ENCODE results near the gene PKIB. TPM values are rescaled to one million over a fixed set of nuclear protein-coding genes. Genes with fewer than 3 reads are reported as not detected.

Gene PKIB
- total and polyA plus RNA-seq, 9 donors, result 0.71 to 4.8 (median 1.6) TPM

DNA sequence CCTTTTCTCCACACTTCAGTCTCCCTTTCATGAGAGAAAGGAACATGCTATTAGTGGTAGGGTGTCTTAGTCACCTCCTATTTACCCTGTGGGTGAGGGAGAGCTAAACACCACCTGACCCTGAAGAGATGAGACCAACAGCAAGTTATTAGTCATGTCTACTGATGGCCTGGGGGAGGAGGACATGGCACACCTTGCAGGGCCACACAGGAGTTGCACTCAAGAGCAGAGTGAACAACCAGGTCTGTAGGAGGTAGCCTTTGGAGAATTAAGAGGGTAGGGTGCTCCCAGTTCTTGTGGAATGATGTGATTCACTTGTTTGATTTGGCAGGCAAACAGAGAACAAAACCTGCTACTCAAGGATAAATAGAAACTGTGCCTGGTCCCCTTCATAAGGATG is 86.6 kb downstream of the PKIB start:
- H3K9me3 ChIP-seq (replicated peaks; ENCODE audit: control insufficient read depth, low read depth, low read length), result no peaks in the 10 kb centered on the region

GRCh38 chr6:122697458-122697857 is 87.3 kb downstream of the PKIB start:
- Histone ChIP-seq H3K4me3 (ENCODE audit: low read length) (no peak overlapping the region), H3K9me3 (replicated peaks; ENCODE audit: control insufficient read depth, low read depth, low read length) (no peaks in the 10 kb centered on the region), H3K36me3 (ENCODE audit: control insufficient read depth, insufficient read depth, low read length) (no peaks in the 10 kb centered on the region), H3K4me1 (ENCODE audit: control insufficient read depth, insufficient read depth, low read length) (no peaks in the 10 kb centered on the region), H3K27me3 (ENCODE audit: control insufficient read depth, insufficient read depth, low read length) (no peaks in the 10 kb centered on the region), H3K27ac (ENCODE audit: low read length) (no peak overlapping the region)
- no peak for DNase-seq
- no CpG with 5 or more reads among the region's 1 CpG for WGBS (ENCODE audit: insufficient coverage)

More for the DNA sequence above, 86.6 kb downstream of the PKIB start:
- Histone ChIP-seq H3K36me3 (ENCODE audit: control insufficient read depth, insufficient read depth, low read length) (no peaks in the 10 kb centered on the region), H3K27ac (ENCODE audit: low read length) (no peak overlapping the region), H3K4me1 (ENCODE audit: control insufficient read depth, insufficient read depth, low read length) (no peaks in the 10 kb centered on the region), H3K4me3 (ENCODE audit: low read length) (no peak overlapping the region), H3K27me3 (ENCODE audit: control insufficient read depth, insufficient read depth, low read length) (no peaks in the 10 kb centered on the region)
- no peak for DNase-seq

DNA sequence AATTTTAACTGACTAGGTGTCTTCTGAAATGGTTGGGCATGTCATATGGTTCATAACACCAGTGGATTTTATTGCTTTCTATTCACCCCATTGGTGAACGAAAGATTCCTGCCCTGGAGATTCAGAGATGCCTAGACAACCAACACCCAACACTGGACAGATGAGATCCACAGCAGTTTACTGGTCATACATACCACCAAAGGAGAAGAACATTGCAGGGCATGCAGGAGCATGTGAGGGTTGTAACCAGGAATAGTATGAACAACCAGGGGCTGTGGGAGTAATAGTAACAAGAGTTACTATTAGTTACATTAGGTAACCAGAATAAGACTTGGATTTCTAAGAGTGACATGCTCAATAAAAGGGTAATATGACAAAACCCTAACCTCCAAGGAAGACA is 91.5 kb downstream of the PKIB start:
- no peak for DNase-seq
- Histone ChIP-seq H3K9me3 (replicated peaks; ENCODE audit: control insufficient read depth, low read depth, low read length) (no peaks in the 10 kb centered on the region), H3K27me3 (ENCODE audit: control insufficient read depth, insufficient read depth, low read length) (no peaks in the 10 kb centered on the region), H3K4me1 (ENCODE audit: control insufficient read depth, insufficient read depth, low read length) (no peaks in the 10 kb centered on the region), H3K27ac (ENCODE audit: low read length) (no peak overlapping the region), H3K4me3 (ENCODE audit: low read length) (no peak overlapping the region), H3K36me3 (ENCODE audit: control insufficient read depth, insufficient read depth, low read length) (no peaks in the 10 kb centered on the region)
- WGBS (ENCODE audit: insufficient coverage), result 100% methylated on average over 1 of the region's 1 CpG

DNA sequence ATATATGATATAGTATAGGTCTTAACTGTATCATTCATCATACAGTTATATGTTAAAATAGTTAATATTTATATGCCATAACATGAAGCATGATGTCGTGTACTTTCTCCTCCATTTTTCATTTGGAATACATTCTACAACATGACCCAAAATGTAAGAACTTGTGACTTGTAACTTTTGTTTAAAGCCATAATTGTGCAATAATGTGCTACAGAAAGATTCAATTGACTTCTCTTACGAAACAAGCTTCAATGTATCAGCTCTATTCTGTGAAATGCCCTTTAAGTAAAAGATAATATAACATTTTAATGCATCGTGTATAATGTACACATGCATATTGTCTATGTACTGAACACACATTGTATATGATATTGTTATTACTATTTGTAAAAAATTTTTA is 92.6 kb downstream of the PKIB start:
- H3K9me3 ChIP-seq (replicated peaks; ENCODE audit: control insufficient read depth, low read depth, low read length), result no peaks in the 10 kb centered on the region
- H3K36me3 ChIP-seq (ENCODE audit: control insufficient read depth, insufficient read depth, low read length), result no peaks in the 10 kb centered on the region
- no CpG with 5 or more reads among the region's 3 CpGs for WGBS (ENCODE audit: insufficient coverage)
- no peaks in the 10 kb centered on the region for H3K4me1 ChIP-seq (ENCODE audit: control insufficient read depth, insufficient read depth, low read length)
- no peak for DNase-seq
- H3K4me3 ChIP-seq (ENCODE audit: low read length), result no peak overlapping the region
- H3K27ac ChIP-seq (ENCODE audit: low read length), result no peak overlapping the region
- H3K27me3 ChIP-seq (ENCODE audit: control insufficient read depth, insufficient read depth, low read length), result no peaks in the 10 kb centered on the region

DNA sequence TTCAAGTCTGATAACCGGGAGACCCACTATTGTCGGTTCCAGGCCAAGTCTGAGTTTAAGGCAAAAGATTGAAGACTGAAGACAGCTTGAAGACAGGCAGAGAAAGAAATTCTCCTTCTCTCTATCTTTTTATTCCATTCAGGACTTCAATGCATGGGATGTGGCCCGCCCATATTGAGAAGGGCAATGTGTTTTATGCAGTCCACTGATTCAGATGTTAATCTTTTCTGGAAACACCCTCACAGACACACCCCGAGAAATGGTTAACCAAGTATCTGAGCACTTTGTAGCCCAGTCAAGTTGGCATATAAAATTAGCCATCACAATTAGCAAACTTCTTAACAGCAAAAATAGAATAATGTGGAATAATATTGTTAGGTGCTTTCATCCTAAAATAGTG is 93.9 kb downstream of the PKIB start:
- no peaks in the 10 kb centered on the region for H3K4me1 ChIP-seq (ENCODE audit: control insufficient read depth, insufficient read depth, low read length)
- H3K4me3 ChIP-seq (ENCODE audit: low read length), result no peak overlapping the region
- WGBS (ENCODE audit: insufficient coverage), result no CpG with 5 or more reads among the region's 4 CpGs
- no peaks in the 10 kb centered on the region for H3K27me3 ChIP-seq (ENCODE audit: control insufficient read depth, insufficient read depth, low read length)
- DNase-seq, result no peak
- no peaks in the 10 kb centered on the region for H3K9me3 ChIP-seq (replicated peaks; ENCODE audit: control insufficient read depth, low read depth, low read length)
- no peak overlapping the region for H3K27ac ChIP-seq (ENCODE audit: low read length)
- H3K36me3 ChIP-seq (ENCODE audit: control insufficient read depth, insufficient read depth, low read length), result no peaks in the 10 kb centered on the region

DNA sequence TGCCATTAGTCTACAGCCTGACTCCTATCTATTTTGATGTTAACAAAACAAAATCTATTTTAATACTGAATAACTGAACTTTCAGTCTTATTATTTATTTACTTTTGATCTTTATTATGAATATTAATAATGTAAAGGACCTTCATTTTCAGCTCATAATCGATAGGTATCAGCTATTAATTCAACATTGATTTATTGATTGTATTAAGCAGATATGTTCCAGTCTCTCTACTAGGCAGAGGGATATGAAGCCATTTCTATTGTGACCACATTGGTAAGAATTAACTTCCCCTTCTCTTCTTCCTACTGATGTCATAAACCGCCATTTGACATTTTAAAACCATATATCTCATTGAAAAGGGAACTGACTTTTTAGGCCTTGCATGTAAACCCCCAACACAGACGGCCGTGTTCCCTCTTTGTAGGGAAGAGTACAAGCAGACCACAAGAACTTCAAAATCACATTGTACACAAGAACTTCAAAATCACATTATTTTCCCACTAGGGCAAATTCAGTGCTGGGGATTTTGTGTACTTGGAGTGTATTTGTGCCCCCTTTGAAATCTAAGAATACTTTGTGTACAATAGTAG is 99.8 kb downstream of the PKIB start:
- peak; percentile 59 for DNase-seq
- no peak overlapping the region for H3K27ac ChIP-seq (ENCODE audit: low read length)
- no peaks in the 10 kb centered on the region for H3K36me3 ChIP-seq (ENCODE audit: control insufficient read depth, insufficient read depth, low read length)
- H3K27me3 ChIP-seq (ENCODE audit: control insufficient read depth, insufficient read depth, low read length), result no peaks in the 10 kb centered on the region
- WGBS (ENCODE audit: insufficient coverage), result no CpG with 5 or more reads among the region's 4 CpGs
- H3K4me3 ChIP-seq (ENCODE audit: low read length), result no peak overlapping the region
- H3K9me3 ChIP-seq (replicated peaks; ENCODE audit: control insufficient read depth, low read depth, low read length), result no peaks in the 10 kb centered on the region
- no peaks in the 10 kb centered on the region for H3K4me1 ChIP-seq (ENCODE audit: control insufficient read depth, insufficient read depth, low read length)

GRCh38 chr6:122710908-122711635 is 100.9 kb downstream of the PKIB start:
- no CpG with 5 or more reads among the region's 3 CpGs for WGBS (ENCODE audit: insufficient coverage)
- H3K27ac ChIP-seq (ENCODE audit: low read length), result no peak overlapping the region
- H3K9me3 ChIP-seq (replicated peaks; ENCODE audit: control insufficient read depth, low read depth, low read length), result no peaks in the 10 kb centered on the region
- H3K36me3 ChIP-seq (ENCODE audit: control insufficient read depth, insufficient read depth, low read length), result no peaks in the 10 kb centered on the region
- DNase-seq, result no peak
- H3K27me3 ChIP-seq (ENCODE audit: control insufficient read depth, insufficient read depth, low read length), result no peaks in the 10 kb centered on the region
- no peak overlapping the region for H3K4me3 ChIP-seq (ENCODE audit: low read length)
- H3K4me1 ChIP-seq (ENCODE audit: control insufficient read depth, insufficient read depth, low read length), result no peaks in the 10 kb centered on the region

DNA sequence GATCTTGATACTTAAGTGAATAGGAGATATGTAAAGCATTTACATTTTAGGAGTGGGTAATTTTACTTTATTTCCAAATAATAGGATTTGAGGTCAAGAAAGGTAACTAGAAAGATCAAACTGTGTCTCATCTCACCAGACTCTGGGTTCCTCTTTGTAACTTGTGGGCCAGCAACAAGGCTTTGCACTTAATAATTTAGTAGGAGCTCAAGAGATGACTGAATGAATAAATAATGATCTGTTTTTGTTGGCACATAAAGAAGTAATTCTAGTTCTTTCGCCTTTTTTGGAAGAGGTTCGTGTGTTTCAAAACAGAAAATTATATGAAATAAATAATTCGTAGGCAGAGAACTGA is 101.9 kb downstream of the PKIB start:
- no peak overlapping the region for H3K27ac ChIP-seq (ENCODE audit: low read length)
- no peaks in the 10 kb centered on the region for H3K4me1 ChIP-seq (ENCODE audit: control insufficient read depth, insufficient read depth, low read length)
- no peaks in the 10 kb centered on the region for H3K36me3 ChIP-seq (ENCODE audit: control insufficient read depth, insufficient read depth, low read length)
- no CpG with 5 or more reads among the region's 3 CpGs for WGBS (ENCODE audit: insufficient coverage)
- H3K4me3 ChIP-seq (ENCODE audit: low read length), result no peak overlapping the region
- no peak for DNase-seq
- no peaks in the 10 kb centered on the region for H3K27me3 ChIP-seq (ENCODE audit: control insufficient read depth, insufficient read depth, low read length)
- H3K9me3 ChIP-seq (replicated peaks; ENCODE audit: control insufficient read depth, low read depth, low read length), result no peaks in the 10 kb centered on the region

- no peak for DNase-seq
- WGBS (ENCODE audit: insufficient coverage), result 83% methylated on average over 1 of the region's 3 CpGs
- Histone ChIP-seq H3K9me3 (replicated peaks; ENCODE audit: control insufficient read depth, low read depth, low read length) (no peaks in the 10 kb centered on the region), H3K27me3 (ENCODE audit: control insufficient read depth, insufficient read depth, low read length) (no peaks in the 10 kb centered on the region), H3K36me3 (ENCODE audit: control insufficient read depth, insufficient read depth, low read length) (no peaks in the 10 kb centered on the region), H3K4me3 (ENCODE audit: low read length) (no peak overlapping the region), H3K27ac (ENCODE audit: low read length) (no peak overlapping the region), H3K4me1 (ENCODE audit: control insufficient read depth, insufficient read depth, low read length) (no peaks in the 10 kb centered on the region)
Observed at GRCh38 chr6:122712448-122713137, 102.4 kb downstream of the PKIB start.

GRCh38 chr6:122713138-122713537 is 102.9 kb downstream of the PKIB start:
- H3K4me3 ChIP-seq (ENCODE audit: low read length), result no peak overlapping the region
- no peak overlapping the region for H3K27ac ChIP-seq (ENCODE audit: low read length)
- H3K27me3 ChIP-seq (ENCODE audit: control insufficient read depth, insufficient read depth, low read length), result no peaks in the 10 kb centered on the region
- WGBS (ENCODE audit: insufficient coverage), result no CpG with 5 or more reads among the region's 3 CpGs
- H3K9me3 ChIP-seq (replicated peaks; ENCODE audit: control insufficient read depth, low read depth, low read length), result no peaks in the 10 kb centered on the region
- DNase-seq, result no peak
- no peaks in the 10 kb centered on the region for H3K4me1 ChIP-seq (ENCODE audit: control insufficient read depth, insufficient read depth, low read length)
- no peaks in the 10 kb centered on the region for H3K36me3 ChIP-seq (ENCODE audit: control insufficient read depth, insufficient read depth, low read length)
